ENCODE measurements around the gene LZTS2. TPM values are rescaled to one million over a fixed set of nuclear protein-coding genes. Genes with fewer than 3 reads are reported as not detected.

LZTS2 gene
- total RNA-seq, 4 donors from 2014 or later: 41.8 to 86.8 (median 56.6) TPM

DNA sequence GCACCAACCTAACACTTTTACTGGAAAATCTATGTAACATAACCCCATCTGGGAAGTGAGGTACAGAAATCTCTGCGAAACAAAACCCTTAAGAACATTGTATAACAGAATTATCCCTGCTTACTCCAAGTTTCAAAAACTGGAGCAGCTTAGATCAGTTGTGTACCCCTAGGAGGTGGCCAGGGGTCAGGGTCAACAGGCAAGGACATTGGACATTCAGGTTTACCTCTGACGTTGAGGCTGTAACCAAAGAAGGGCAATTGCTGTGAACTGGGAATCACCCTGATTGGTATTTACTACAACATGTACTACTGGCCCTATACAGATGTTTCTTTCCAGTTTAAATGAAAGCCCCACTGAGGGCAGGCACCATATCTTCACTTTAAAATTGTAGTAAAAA lies 44.5 kb downstream of the LZTS2 start:
- no peak for TF ChIP-seq EP300 (IDR thresholded peaks at IDR 0.05; ENCODE audit: low read depth)
- TF ChIP-seq, protein P1, sequence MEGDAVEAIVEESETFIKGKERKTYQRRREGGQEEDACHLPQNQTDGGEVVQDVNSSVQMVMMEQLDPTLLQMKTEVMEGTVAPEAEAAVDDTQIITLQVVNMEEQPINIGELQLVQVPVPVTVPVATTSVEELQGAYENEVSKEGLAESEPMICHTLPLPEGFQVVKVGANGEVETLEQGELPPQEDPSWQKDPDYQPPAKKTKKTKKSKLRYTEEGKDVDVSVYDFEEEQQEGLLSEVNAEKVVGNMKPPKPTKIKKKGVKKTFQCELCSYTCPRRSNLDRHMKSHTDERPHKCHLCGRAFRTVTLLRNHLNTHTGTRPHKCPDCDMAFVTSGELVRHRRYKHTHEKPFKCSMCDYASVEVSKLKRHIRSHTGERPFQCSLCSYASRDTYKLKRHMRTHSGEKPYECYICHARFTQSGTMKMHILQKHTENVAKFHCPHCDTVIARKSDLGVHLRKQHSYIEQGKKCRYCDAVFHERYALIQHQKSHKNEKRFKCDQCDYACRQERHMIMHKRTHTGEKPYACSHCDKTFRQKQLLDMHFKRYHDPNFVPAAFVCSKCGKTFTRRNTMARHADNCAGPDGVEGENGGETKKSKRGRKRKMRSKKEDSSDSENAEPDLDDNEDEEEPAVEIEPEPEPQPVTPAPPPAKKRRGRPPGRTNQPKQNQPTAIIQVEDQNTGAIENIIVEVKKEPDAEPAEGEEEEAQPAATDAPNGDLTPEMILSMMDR (IDR thresholded peaks at IDR 0.05): no peak
- no peak for TF ChIP-seq POLR2AphosphoS5 (IDR thresholded peaks at IDR 0.05)
- TF ChIP-seq POLR2A (IDR thresholded peaks at IDR 0.05): no peak
- Histone ChIP-seq H3K4me3 (no peak overlapping the region), H3K9me3 (no peaks in the 10 kb centered on the region), H3K36me3 (no peaks in the 10 kb centered on the region), H3K27me3 (peaks cover 25% of the 10 kb centered on the region), H3K27ac (peak overlapping the region in 3 of 4 donors; percentile 88 to 97 (median 95)), H3K4me1 (peaks cover 6 to 33% (median 23%) of the 10 kb centered on the region in 4 donors)
- 87% methylated on average over 2 of the region's 2 CpGs; no CpG with 5 or more reads in 1 of the 2 donors for WGBS, 2 donors (ENCODE audit: low coverage in 1 of 2)
- intact Hi-C loops (cut with DNase I; ENCODE audit: low total_unique reads) (no loop called here), in situ Hi-C loops (cut with MboI; ENCODE audit: low pct_ligation_motif_present in 1 of 4, low pct_unique_long_range_greater_than_20kb in 1 of 4, low sequenced_read_pairs in 3 of 4) (no loop called here)
- no peak for DNase-seq

GRCh38 chr10:101046332-101047238 lies 47.0 kb downstream of the LZTS2 start:
- Histone ChIP-seq H3K27me3 (peaks cover 49% of the 10 kb centered on the region), H3K4me1 (peaks cover 6 to 34% (median 26%) of the 10 kb centered on the region in 4 donors), H3K9me3 (no peaks in the 10 kb centered on the region), H3K4me3 (no peak overlapping the region), H3K36me3 (no peaks in the 10 kb centered on the region), H3K27ac (no peak overlapping the region)
- intact Hi-C loops (cut with DNase I; ENCODE audit: low total_unique reads) (no loop called here), in situ Hi-C loops (cut with MboI; ENCODE audit: low pct_ligation_motif_present in 1 of 4, low pct_unique_long_range_greater_than_20kb in 1 of 4, low sequenced_read_pairs in 3 of 4) (no loop called here)
- WGBS, 2 donors (ENCODE audit: low coverage in 1 of 2): 61 to 66% methylated on average over 8 to 25 of the region's 25 CpGs
- TF ChIP-seq POLR2AphosphoS5 (IDR thresholded peaks at IDR 0.05) (no peak), POLR2A (IDR thresholded peaks at IDR 0.05) (no peak), EP300 (IDR thresholded peaks at IDR 0.05; ENCODE audit: low read depth) (no peak)
- TF ChIP-seq, protein P1 (IDR thresholded peaks at IDR 0.05): no peak
- DNase-seq: no peak

DNA sequence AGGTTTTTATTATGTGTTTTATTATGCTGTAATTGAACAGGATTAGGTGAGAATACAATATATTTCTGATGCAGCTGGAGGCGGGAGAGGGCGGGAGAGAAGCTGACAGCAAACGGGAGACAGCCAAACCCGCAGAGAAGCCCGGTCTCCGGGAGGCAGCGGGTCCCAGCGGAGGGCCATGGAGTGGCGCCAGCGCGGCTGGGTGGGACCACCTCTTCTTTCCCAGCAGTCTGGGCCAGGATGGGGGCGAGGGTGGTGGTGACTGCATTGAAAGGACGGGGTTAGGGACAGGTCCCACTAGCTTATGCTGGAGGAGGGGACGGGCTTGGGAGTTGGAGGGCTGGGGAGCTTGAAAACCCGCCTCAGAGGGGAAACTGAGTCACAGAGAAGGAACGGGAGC lies 47.7 kb downstream of the LZTS2 start:
- 50% methylated on average over 16 of the region's 16 CpGs; no CpG with 5 or more reads in 1 of the 2 donors for WGBS, 2 donors (ENCODE audit: low coverage in 1 of 2)
- in situ Hi-C loops (cut with MboI; ENCODE audit: low pct_ligation_motif_present in 1 of 4, low pct_unique_long_range_greater_than_20kb in 1 of 4, low sequenced_read_pairs in 3 of 4): no loop called here
- Histone ChIP-seq H3K9me3 (no peaks in the 10 kb centered on the region), H3K4me1 (peaks cover 3 to 27% (median 23%) of the 10 kb centered on the region in 4 donors), H3K27me3 (peaks cover 49% of the 10 kb centered on the region), H3K27ac (no peak overlapping the region), H3K4me3 (no peak overlapping the region), H3K36me3 (no peaks in the 10 kb centered on the region)
- DNase-seq: no peak
- intact Hi-C loops (cut with DNase I; ENCODE audit: low total_unique reads): no loop called here
- TF ChIP-seq POLR2A (IDR thresholded peaks at IDR 0.05) (no peak), POLR2AphosphoS5 (IDR thresholded peaks at IDR 0.05) (no peak), EP300 (IDR thresholded peaks at IDR 0.05; ENCODE audit: low read depth) (no peak)
- TF ChIP-seq, protein P1 (IDR thresholded peaks at IDR 0.05): no peak

DNA sequence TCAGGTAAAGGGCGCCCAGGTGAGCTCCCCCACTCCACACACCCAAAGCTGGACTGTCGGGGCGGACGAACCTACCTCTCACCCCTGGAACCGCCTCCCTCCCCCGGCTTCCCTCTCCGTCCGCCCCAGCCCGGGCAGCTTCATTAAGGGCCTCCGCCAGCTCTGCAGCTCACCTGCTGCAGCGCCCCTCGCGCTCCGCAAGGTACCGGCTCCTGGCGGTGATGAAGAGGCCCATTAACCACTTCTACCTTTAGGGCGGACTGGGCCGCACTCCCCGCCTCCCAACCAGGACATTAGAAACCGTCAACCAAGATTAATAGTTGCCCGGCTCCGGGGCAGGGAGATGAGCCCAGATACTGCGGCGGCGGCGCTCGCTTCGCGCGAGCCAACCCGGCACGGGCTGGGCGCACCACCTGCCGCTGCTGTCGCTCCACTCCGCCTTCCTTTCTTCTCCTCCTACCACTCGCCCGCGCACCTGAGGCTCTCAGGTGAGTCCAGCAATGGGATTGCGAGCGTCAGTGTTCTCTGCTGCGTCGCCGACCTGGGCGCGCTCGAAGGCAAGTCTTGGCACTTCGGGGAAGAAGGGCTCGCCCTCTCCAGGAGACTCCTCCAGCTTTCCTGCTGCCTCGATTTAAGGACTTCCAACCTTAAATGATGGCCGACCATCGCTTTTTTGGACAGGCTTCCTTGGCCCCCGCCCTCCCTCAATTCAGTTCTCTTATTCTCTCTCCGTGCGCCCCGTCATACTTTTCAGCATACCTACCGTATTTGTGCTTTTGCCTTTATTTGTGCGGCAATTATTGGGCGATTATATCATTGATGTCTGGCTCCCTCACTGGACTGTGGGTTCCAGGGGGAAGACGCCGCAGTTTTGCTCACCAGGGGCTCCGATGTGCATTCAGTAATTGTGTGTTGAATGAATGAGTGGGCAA lies 48.6 kb downstream of the LZTS2 start:
- peak; percentile 26 for DNase-seq
- intact Hi-C loops (cut with DNase I; ENCODE audit: low total_unique reads): no loop called here
- H3K4me3 ChIP-seq: no peak overlapping the region

More for the DNA sequence above, 48.6 kb downstream of the LZTS2 start:
- Histone ChIP-seq H3K27ac (no peak overlapping the region), H3K9me3 (no peaks in the 10 kb centered on the region), H3K36me3 (no peaks in the 10 kb centered on the region), H3K4me1 (peaks cover 0 to 23% (median 19%) of the 10 kb centered on the region in 4 donors), H3K27me3 (peaks cover 49% of the 10 kb centered on the region)
- TF ChIP-seq EP300 (IDR thresholded peaks at IDR 0.05; ENCODE audit: low read depth): no peak
- TF ChIP-seq, protein P1 (IDR thresholded peaks at IDR 0.05): peak in 2 of 5 experiments; percentile 2 to 13
- 23 to 26% methylated on average over 13 to 48 of the region's 62 CpGs for WGBS, 2 donors (ENCODE audit: low coverage in 1 of 2)
- in situ Hi-C loops (cut with MboI; ENCODE audit: low pct_ligation_motif_present in 1 of 4, low pct_unique_long_range_greater_than_20kb in 1 of 4, low sequenced_read_pairs in 3 of 4): no loop called here
